ENCODE results near the gene GNGT1.

Gene GNGT1
- total RNA-seq: 0 to 0.12 (median 0) reads per million in 9 experiments

DNA sequence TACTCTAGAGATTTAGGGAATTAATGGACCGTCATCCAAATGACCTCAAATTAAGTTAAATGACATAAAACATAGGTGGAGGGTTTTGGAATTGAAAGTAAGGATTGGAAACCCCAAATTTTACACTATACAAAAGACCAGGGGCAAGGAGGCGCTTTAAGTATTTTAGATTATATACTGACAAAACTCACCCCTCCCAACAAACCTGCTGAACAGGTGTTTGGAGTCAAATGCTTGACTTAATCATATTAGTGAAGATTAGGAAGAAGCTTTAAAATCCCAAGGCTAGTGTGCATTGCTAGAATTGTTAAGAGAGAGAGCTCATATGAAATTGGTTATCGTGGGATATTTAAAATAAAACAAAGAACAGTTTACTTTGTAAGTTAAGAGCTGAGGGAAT, at the start of gene GNGT1:
Gene GNGT1 (plus strand): TSS at position 301 of the 400 bp plus-strand sequence. CDS start 180 bp downstream, outside the sequence.
- Mint-ChIP-seq H3K4me1 (ENCODE audit: low read depth in 2 of 2) (no peaks in the 10 kb centered on the region), H3K27ac (no peak within 1 kb of the TSS), H3K4me3 (no peak within 1 kb of the TSS), H3K27me3 (no peaks in the 10 kb centered on the region), H3K36me3 (ENCODE audit: insufficient read depth) (no peaks in the 10 kb centered on the region), H3K9me3 (no peaks in the 10 kb centered on the region)
- DNase-seq (no peak), ATAC-seq (replicated peaks) (no peak)

DNA sequence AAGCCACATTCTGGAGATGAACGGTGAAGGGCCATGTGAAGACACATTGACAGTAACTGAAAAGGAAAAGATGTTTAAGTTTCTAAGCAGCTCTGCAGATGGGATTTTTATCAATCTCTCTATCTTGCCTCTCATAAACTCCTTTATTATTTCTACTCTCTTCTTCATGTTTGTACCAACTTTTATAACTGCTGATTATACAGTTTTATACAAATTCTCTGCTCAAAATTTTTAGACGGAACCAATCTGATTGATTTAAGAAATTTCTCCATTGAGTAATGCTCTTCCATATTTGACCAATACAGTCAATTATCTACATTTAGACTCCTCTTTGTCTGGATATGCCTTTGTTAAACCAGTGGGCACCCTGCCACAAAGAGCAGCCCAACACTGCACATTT, 47.5 kb upstream of the GNGT1 start:
- no peaks in the 10 kb centered on the region for H3K4me1 Mint-ChIP-seq (ENCODE audit: low read depth in 2 of 2)
- H3K36me3 Mint-ChIP-seq (ENCODE audit: insufficient read depth): no peaks in the 10 kb centered on the region
- no peaks in the 10 kb centered on the region for H3K9me3 Mint-ChIP-seq
- ATAC-seq (replicated peaks): no peak
- H3K27me3 Mint-ChIP-seq: no peaks in the 10 kb centered on the region
- DNase-seq: no peak
- no peak overlapping the region for H3K27ac Mint-ChIP-seq
- H3K4me3 Mint-ChIP-seq: no peak overlapping the region

DNA sequence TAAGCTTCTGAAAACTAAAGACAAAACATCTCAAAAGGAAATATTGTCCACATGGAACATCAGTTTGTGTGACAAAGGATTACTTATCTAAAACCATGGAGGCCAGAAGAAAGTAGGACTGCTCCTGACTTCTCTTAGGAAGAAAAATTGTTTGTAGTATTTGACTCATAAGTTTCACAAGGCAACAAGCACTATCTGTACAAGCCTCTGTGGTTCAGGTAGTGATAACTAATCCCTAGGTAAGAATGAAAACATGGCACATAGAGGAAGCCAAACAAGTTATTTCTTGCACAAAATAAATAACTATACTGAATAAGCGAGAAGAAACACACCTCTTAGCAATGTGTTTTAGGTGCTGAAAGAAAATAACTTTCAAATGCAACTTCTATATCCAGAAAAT, 46.1 kb upstream of the GNGT1 start:
- ATAC-seq (replicated peaks) (no peak), DNase-seq (no peak)
- Mint-ChIP-seq H3K27me3 (no peaks in the 10 kb centered on the region), H3K4me1 (ENCODE audit: low read depth in 2 of 2) (no peaks in the 10 kb centered on the region), H3K27ac (no peak overlapping the region), H3K9me3 (no peaks in the 10 kb centered on the region), H3K4me3 (no peak overlapping the region), H3K36me3 (ENCODE audit: insufficient read depth) (no peaks in the 10 kb centered on the region)

DNA sequence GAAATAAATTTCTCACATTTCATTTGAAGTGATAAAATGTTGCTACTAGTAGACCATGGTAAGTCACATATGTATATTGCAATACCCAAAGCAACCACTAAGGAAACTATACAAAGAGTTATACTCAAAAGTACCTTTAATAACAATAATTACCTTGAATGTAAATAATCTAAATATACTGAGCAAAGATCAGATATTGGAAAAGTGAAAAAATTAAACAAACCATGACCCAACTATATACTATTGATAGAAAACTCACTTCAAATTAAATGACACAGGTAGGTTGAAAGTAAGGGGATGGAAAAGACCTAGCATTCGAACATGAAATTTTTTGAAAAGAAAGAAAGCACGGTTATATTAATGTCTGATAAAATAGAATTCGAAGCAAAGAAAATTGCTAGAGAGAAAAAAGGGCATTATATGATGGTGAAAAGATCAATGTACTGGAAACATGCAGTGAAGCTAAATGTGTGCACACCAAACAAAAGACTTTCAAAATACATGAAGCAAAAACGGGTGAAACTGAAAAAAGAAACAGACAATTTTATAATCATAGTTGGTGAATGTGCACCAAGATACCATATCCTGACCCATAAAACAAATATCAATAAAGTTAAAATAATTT, 44.9 kb upstream of the GNGT1 start:
- Mint-ChIP-seq H3K36me3 (ENCODE audit: insufficient read depth) (no peaks in the 10 kb centered on the region), H3K27me3 (no peaks in the 10 kb centered on the region), H3K4me3 (no peak overlapping the region), H3K9me3 (no peaks in the 10 kb centered on the region), H3K27ac (no peak overlapping the region), H3K4me1 (ENCODE audit: low read depth in 2 of 2) (no peaks in the 10 kb centered on the region)
- DNase-seq (no peak), ATAC-seq (replicated peaks) (no peak)

DNA sequence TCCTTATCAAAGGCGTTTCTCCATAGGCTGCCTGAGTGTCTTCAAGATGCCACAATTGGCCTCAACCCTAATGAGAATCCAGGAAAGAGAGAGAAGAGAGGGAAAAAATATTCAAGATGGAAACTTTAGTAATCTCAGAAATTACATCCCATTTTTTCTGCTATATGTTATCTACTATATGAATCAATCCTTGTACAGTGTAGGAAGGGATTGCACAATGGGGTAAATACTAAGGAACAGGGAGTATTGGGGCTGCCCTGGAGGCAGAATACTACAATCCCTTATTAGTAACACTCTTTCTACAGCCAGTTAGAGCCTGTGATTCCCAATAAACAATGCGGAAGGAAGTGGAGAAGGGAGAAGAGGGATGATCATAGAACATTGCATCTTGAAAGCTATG, 43.7 kb upstream of the GNGT1 start:
- no peak for ATAC-seq (replicated peaks)
- no peak for DNase-seq
- H3K27ac Mint-ChIP-seq: no peak overlapping the region
- H3K4me3 Mint-ChIP-seq: no peak overlapping the region
- no peaks in the 10 kb centered on the region for H3K4me1 Mint-ChIP-seq (ENCODE audit: low read depth in 2 of 2)
- H3K36me3 Mint-ChIP-seq (ENCODE audit: insufficient read depth): no peaks in the 10 kb centered on the region
- no peaks in the 10 kb centered on the region for H3K9me3 Mint-ChIP-seq
- H3K27me3 Mint-ChIP-seq: no peaks in the 10 kb centered on the region

DNA sequence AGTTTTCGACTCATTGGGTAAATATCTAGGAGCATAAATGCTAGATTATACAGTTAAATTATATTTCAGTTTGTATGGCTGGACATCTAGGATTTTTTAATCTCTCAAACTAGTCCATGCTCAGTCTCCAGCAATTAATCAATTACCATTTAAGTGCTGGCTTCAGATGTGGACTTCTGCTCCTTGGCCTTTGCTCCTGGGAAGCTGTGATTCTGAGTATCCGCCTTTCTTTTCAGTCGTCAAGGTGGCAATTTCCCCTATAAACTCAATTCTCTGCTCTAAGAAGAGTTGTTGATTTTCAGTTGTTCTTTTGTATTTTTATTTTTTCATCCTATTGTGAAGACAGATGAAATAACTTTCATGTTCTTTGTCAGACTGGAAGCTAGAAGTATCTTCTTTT, 39.5 kb upstream of the GNGT1 start:
- DNase-seq (no peak), ATAC-seq (replicated peaks) (no peak)
- Mint-ChIP-seq H3K27ac (no peak overlapping the region), H3K4me3 (no peak overlapping the region), H3K4me1 (ENCODE audit: low read depth in 2 of 2) (no peaks in the 10 kb centered on the region), H3K9me3 (no peaks in the 10 kb centered on the region), H3K36me3 (ENCODE audit: insufficient read depth) (no peaks in the 10 kb centered on the region), H3K27me3 (no peaks in the 10 kb centered on the region)

DNA sequence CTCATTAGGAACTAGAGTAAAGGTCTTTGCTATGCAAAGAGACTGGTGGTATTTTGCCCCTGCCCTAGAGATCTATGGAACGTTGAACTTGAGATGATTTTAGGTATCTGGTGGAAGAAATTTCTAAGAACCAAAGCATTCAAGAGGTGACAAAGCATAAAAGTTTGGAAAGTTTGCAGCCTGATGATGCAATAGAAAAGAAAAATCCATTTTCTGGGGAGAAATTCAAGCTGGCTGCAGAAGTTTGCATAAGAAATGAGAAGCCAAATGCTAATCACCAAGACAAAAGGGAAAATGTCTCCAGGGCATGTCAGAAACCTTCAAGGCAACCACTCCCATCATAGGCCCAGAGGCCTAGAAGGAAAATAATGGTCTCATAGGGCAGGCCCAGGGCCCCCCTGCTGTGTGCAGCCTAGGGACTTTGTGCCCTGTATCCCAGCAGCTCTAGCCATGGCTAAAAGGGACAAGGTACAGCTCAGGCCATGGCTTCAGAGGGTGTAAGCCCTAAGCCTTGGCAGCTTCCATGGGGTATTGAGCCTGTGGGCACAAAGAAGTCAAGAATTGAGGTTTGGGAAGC, 32.3 kb upstream of the GNGT1 start:
- peaks cover 0 to 1% of the 10 kb centered on the region in 2 donors for H3K9me3 Mint-ChIP-seq
- no peaks in the 10 kb centered on the region for H3K27me3 Mint-ChIP-seq
- H3K4me1 Mint-ChIP-seq (ENCODE audit: low read depth in 2 of 2): no peaks in the 10 kb centered on the region

DNA sequence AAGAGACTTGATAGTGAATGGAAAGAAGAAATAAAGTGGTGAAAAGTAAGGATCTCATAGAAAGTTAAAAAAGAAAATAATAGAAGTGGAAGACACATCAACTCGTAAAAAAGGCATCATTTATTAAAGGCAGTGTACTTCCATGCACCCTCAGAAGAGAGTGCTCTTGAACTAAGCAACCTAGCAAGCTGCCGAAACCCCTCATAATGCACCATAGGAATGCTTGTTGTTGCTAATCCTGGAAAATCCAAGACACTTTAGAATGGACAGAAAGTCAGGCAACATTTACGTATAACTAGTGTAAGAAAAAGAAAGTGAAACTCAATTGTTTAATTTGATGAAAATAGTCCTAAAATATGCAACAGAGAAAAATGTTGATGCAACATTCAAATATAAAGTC, 28.6 kb upstream of the GNGT1 start:
- no peak overlapping the region for H3K4me3 Mint-ChIP-seq
- ATAC-seq (replicated peaks): no peak
- peaks cover 0 to 5% of the 10 kb centered on the region in 2 donors for H3K9me3 Mint-ChIP-seq
- no peaks in the 10 kb centered on the region for H3K4me1 Mint-ChIP-seq (ENCODE audit: low read depth in 2 of 2)
- DNase-seq: no peak
- no peaks in the 10 kb centered on the region for H3K36me3 Mint-ChIP-seq (ENCODE audit: insufficient read depth)
- no peaks in the 10 kb centered on the region for H3K27me3 Mint-ChIP-seq
- no peak overlapping the region for H3K27ac Mint-ChIP-seq

More for the DNA sequence above, 32.3 kb upstream of the GNGT1 start:
- ATAC-seq (replicated peaks) (no peak), DNase-seq (no peak)
- H3K36me3 Mint-ChIP-seq (ENCODE audit: insufficient read depth): no peaks in the 10 kb centered on the region
- no peak overlapping the region for H3K4me3 Mint-ChIP-seq
- H3K27ac Mint-ChIP-seq: no peak overlapping the region

DNA sequence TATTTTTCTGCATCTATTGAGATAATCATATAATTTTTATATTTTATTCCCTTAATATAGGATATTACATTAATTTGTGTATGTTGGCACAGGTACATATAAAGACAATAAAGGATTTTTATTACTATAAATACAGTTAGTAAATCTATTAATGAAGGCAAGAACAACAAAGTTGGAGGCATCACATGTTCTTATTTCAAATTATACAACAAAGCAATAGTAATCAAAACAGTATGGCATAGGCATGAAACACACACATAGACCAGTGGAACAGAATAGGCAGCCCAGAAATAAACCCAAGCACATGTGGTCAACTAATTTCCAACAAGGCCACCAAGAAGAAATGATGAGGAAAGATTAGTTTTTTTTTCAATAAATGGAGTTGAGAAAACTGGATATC, 27.0 kb upstream of the GNGT1 start:
- no peak for ATAC-seq (replicated peaks)
- no peak overlapping the region for H3K27ac Mint-ChIP-seq
- no peak for DNase-seq
- no peaks in the 10 kb centered on the region for H3K4me1 Mint-ChIP-seq (ENCODE audit: low read depth in 2 of 2)
- H3K36me3 Mint-ChIP-seq (ENCODE audit: insufficient read depth): no peaks in the 10 kb centered on the region
- H3K27me3 Mint-ChIP-seq: no peaks in the 10 kb centered on the region
- H3K4me3 Mint-ChIP-seq: no peak overlapping the region
- peaks cover 0 to 4% of the 10 kb centered on the region in 2 donors for H3K9me3 Mint-ChIP-seq

DNA sequence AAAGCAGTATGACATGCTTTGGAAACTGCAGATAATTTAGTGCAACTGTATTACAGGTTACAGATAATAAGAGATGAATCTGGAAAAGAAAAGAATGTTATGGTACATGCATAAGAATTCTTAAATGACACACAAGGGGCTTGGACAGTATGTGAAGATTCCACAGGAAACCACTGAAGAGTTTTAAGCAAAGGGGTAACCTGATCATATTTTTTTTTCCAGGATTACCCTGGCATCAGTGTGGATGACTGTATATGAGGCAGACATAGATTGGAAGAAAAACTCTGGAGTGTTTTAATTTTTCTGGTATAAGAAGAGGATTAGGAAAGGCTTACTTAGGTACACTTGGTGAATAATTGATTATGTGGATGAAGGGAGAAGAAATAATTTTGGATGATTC, 23.9 kb upstream of the GNGT1 start:
- no peaks in the 10 kb centered on the region for H3K4me1 Mint-ChIP-seq (ENCODE audit: low read depth in 2 of 2)
- ATAC-seq (replicated peaks) (no peak), DNase-seq (no peak)
- no peaks in the 10 kb centered on the region for H3K27me3 Mint-ChIP-seq
- no peaks in the 10 kb centered on the region for H3K36me3 Mint-ChIP-seq (ENCODE audit: insufficient read depth)
- H3K27ac Mint-ChIP-seq: no peak overlapping the region
- peaks cover 0 to 4% of the 10 kb centered on the region in 2 donors for H3K9me3 Mint-ChIP-seq
- H3K4me3 Mint-ChIP-seq: no peak overlapping the region

DNA sequence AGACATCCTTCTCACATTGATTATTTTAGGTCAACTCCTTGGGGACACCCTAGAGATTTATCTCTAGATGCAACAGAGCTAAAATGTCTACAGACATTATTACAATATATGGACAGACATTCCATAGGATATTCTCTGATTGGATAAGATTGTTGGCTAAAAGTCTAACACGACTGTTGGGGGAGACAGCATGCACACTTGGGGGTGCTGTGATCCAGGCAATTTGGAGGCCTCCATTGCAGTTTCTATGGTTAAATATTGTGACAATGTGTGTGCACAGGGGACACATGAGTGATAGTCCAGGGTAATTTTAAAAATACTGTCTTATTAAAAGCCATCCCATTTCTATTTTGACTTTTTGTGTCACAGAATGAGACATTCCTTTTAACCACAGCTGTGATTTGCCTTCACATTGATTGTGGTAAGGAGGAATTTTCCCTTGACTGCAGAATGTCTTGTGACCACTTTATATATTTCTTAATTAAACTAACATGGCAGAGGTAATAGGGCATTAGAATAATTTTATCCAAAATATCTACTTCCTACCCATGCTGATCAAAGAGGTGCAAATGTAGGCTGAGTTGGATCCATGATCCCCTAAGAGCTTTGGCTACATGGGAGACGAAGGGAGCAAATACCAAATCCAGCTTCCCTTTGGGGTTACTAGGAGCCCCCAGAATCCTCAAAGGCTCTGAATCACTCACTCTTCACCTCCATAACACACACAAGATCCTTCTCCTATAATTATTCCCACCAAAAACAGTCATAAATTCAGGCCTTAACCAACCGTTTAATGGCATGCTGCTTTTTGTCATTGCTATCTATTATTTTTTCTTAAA, 23.1 kb upstream of the GNGT1 start:
- H3K4me1 Mint-ChIP-seq (ENCODE audit: low read depth in 2 of 2): no peaks in the 10 kb centered on the region
- H3K27ac Mint-ChIP-seq: no peak overlapping the region
- no peaks in the 10 kb centered on the region for H3K36me3 Mint-ChIP-seq (ENCODE audit: insufficient read depth)
- DNase-seq: no peak
- no peak overlapping the region for H3K4me3 Mint-ChIP-seq
- no peak for ATAC-seq (replicated peaks)
- H3K9me3 Mint-ChIP-seq: peaks cover 0 to 4% of the 10 kb centered on the region in 2 donors
- peaks cover 5 to 7% of the 10 kb centered on the region in 2 donors for H3K27me3 Mint-ChIP-seq

DNA sequence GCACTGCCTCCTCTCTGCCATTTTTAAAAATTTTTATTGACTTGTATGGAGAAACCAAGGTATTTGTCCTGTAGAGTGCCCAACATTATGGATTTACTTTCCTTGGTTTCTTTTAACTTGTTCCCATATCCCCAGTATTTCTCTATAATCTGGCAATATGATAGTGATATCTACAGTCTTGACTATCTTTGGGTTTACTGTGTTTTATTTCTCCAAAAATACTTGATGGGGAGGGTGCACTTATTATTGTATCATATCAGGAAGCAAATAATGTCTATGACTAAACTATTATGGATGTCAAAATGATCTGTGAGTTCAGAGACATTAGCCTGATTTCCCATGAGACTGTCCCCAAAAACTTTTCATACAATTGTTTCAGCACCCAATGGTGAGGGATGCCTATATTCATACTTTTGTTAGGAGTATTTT, 22.4 kb upstream of the GNGT1 start:
- Mint-ChIP-seq H3K4me1 (ENCODE audit: low read depth in 2 of 2) (no peaks in the 10 kb centered on the region), H3K4me3 (no peak overlapping the region), H3K9me3 (peaks cover 0 to 4% of the 10 kb centered on the region in 2 donors), H3K27ac (no peak overlapping the region), H3K36me3 (ENCODE audit: insufficient read depth) (no peaks in the 10 kb centered on the region), H3K27me3 (peaks cover 12 to 13% of the 10 kb centered on the region in 2 donors)
- ATAC-seq (replicated peaks) (no peak), DNase-seq (no peak)

DNA sequence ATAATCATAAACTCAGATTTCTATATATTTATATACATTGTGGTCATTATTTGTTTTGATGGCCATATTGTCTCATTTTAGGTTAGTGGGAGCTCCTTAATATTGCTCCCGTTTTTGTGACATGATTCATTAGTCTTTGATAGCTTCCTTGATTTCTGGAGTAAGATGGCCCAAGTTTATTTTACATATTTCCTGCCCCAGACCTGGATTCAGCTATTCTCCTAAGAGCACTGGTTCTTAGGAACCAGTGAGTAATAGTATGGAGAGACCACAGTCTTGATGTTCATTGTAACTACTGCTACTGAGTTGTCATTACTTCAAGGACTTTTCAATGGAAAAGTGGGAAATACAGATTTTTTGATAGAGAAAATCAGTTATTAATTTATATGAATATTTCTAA, 21.8 kb upstream of the GNGT1 start:
- no peak overlapping the region for H3K27ac Mint-ChIP-seq
- DNase-seq (no peak), ATAC-seq (replicated peaks) (no peak)
- no peaks in the 10 kb centered on the region for H3K36me3 Mint-ChIP-seq (ENCODE audit: insufficient read depth)
- peaks cover 0 to 2% of the 10 kb centered on the region in 2 donors for H3K9me3 Mint-ChIP-seq
- H3K27me3 Mint-ChIP-seq: peaks cover 18 to 19% of the 10 kb centered on the region in 2 donors
- H3K4me3 Mint-ChIP-seq: no peak overlapping the region
- peaks cover 0 to under 1% of the 10 kb centered on the region in 2 donors for H3K4me1 Mint-ChIP-seq (ENCODE audit: low read depth in 2 of 2)

DNA sequence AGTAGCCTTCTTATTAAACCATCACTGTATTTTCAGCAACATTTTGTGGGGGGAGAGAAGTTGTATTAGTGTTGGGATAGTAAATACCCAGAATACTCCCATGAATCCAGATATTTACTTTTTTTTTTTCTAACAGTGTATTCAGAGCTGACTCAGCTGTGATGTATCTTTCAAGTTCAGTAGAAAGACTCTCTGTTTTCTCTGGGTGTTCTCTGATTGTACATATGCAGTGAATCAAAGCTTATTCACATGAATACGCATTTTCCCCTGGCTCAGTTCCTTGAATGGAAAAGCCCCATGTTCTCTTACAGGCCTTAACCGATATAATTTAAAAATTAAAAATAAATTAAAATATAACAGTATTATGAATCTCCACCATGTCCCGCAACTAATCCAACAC, 17.1 kb upstream of the GNGT1 start:
- ATAC-seq (replicated peaks) (no peak), DNase-seq (no peak)
- Mint-ChIP-seq H3K9me3 (no peaks in the 10 kb centered on the region), H3K4me1 (ENCODE audit: low read depth in 2 of 2) (peaks cover 7 to 9% of the 10 kb centered on the region in 2 donors), H3K27ac (no peak overlapping the region), H3K36me3 (ENCODE audit: insufficient read depth) (no peaks in the 10 kb centered on the region), H3K4me3 (no peak overlapping the region), H3K27me3 (peaks cover 39 to 56% of the 10 kb centered on the region in 2 donors)
